KOPT-K1 (cell line): Measurements from ENCODE around the gene MYT1.

ENCODE experiments used
- H3K27ac ChIP-seq: fragments of 200-600 bp; sonication (generic); 2 replicates; pipeline ENCODE4 v1.5.1; 2016; ENCODE audit warnings: antibody characterized with exemption, mild to moderate bottlenecking, low read depth, low read length; ENCODE audit not compliant: poor library complexity, severe bottlenecking
- H3K36me3 ChIP-seq: fragments of 200-600 bp; sonication (generic); 2 replicates; pipeline ENCODE4 v1.5.1; 2017; ENCODE audit warnings: antibody characterized with exemption, mild to moderate bottlenecking, low read length, moderate library complexity; ENCODE audit not compliant: insufficient read depth
- H3K9me3 ChIP-seq: fragments of 200-600 bp; sonication (generic); 2 replicates; pipeline ENCODE4 v1.5.1; 2017; ENCODE audit warnings: antibody characterized with exemption, low read length, mild to moderate bottlenecking; ENCODE audit not compliant: insufficient read depth, poor library complexity, severe bottlenecking

The MYT1 gene

DNA sequence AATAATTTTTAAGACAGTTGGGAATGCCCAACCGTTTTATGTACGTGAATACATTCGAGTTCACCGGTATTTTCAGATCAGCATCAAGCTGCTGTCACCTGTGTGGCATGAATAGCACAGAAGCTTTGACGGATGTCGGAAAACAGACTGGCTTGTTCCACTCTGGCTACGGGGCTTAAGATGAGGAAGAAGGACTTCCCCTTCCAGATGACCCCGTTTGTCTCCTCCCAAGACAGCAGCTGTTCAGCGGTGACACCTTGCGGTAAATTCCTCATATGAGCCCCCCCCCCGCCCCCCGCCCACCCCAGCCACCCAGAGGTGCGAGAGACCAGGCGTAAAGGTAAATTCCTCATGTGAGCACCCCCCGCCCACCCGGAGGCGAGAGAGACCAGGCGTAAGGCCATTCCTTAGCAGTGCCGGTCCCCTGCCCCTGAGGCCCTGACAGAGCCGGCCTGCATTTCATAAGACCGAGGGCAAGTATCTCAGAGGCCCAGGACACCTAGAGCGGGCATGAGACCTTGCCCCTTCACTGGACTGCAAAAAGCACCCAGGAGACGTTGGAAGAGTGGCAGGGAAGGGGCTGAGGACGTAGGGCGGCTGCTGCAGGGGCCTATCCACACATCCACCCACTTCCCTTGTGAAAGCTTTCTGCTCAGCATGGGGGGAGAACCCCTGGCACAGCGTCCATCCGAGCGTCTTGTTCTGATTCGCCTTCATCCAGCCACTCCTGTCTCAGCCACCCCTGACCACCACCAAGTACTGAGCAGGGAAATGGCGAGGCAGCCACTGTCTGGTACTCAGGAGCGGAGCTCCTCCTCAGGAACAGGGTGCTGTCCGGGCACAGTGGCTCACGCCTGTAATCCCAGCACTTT is 84.0 kb downstream of the MYT1 start:
- H3K9me3 ChIP-seq: no peaks in the 10 kb centered on the region
- H3K36me3 ChIP-seq: no peaks in the 10 kb centered on the region
- H3K27ac ChIP-seq: no peak overlapping the region

- no peaks in the 10 kb centered on the region for H3K9me3 ChIP-seq
- no peak overlapping the region for H3K27ac ChIP-seq
- no peaks in the 10 kb centered on the region for H3K36me3 ChIP-seq
These were observed 85.8 kb downstream of the MYT1 start for GRCh38 chr20:64250027-64250426.

DNA sequence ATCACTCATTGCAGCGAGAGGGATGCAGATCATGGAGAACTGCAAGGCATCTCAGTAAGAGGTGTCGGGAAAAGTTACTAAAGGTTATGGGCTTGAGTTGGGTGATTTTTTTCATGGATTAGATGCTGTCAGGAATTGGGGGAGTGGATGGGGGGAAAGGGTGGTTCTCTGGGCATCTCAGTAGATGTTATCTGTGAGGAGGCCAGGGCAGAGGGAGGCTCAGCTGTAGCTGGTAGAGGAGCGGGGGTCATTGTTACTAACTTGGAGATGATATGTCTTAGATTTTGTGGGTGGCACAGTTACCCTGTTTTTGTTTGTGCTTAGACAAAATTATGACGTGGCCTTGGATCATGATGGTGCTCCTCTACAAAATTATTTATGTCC is 88.7 kb downstream of the MYT1 start:
- Histone ChIP-seq H3K27ac (no peak overlapping the region), H3K36me3 (no peaks in the 10 kb centered on the region), H3K9me3 (no peaks in the 10 kb centered on the region)

DNA sequence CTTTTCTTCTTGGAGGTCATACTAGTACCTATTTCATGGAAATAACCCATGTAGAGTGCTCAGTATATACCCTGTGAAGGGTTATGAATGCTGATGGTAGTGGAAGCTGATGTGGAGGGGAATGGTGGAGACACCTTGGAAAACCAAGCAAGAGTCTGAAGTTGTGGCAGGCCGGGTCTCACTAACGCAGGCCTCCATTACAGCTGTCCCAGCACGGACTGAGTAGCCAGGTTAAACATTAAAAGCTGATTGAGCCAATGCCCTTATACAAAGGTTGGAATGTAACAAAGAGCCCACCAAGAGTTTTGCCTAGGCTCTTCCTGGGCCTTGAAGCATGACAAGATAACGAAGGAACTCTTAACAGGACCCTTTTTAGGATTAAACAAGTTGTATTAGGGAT is 89.2 kb downstream of the MYT1 start:
- H3K36me3 ChIP-seq: no peaks in the 10 kb centered on the region
- no peaks in the 10 kb centered on the region for H3K9me3 ChIP-seq
- H3K27ac ChIP-seq: no peak overlapping the region

- H3K9me3 ChIP-seq: no peaks in the 10 kb centered on the region
- H3K27ac ChIP-seq: no peak overlapping the region
- H3K36me3 ChIP-seq: no peaks in the 10 kb centered on the region
These were observed 89.9 kb downstream of the MYT1 start for GRCh38 chr20:64254156-64254555.

DNA sequence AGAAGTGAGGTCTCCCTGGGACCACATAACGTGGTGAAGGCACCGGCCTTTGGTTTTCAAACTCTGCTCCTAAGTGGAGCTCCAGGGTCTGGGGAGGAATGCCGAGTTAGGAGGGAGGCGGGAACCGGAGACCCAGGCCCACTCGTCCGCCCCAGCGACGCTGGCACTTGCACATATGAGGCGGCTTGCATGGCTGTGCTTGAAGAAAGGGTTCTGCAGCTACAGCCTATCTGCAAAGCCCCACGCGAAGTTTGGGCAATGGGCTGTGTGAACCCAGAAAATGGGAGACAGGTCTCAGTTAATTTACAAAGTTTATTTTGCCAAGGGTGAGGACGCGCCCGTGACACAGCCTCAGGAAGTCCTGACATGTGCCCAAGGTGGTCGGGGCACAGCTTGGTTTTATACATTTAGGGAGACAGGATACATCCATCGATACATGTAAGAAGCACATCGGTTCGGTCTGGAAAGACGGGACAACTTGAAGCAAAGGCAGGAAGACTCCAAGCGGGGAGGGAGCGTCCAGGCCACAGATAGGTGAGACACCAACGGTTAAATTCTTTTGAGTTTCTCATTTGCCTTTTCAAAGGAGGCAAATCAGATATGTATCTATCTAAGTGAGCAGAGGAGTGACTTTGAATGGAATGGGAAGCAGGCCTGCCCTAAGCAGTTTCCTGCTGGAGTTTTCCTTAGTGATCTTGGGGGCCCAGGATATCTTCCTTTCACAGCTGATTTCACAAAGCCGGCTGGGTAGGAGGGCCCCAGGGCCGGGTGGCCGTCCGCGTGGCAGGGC is 90.5 kb downstream of the MYT1 start:
- no peaks in the 10 kb centered on the region for H3K9me3 ChIP-seq
- peak overlapping the region; percentile 84 for H3K27ac ChIP-seq
- H3K36me3 ChIP-seq: no peaks in the 10 kb centered on the region

DNA sequence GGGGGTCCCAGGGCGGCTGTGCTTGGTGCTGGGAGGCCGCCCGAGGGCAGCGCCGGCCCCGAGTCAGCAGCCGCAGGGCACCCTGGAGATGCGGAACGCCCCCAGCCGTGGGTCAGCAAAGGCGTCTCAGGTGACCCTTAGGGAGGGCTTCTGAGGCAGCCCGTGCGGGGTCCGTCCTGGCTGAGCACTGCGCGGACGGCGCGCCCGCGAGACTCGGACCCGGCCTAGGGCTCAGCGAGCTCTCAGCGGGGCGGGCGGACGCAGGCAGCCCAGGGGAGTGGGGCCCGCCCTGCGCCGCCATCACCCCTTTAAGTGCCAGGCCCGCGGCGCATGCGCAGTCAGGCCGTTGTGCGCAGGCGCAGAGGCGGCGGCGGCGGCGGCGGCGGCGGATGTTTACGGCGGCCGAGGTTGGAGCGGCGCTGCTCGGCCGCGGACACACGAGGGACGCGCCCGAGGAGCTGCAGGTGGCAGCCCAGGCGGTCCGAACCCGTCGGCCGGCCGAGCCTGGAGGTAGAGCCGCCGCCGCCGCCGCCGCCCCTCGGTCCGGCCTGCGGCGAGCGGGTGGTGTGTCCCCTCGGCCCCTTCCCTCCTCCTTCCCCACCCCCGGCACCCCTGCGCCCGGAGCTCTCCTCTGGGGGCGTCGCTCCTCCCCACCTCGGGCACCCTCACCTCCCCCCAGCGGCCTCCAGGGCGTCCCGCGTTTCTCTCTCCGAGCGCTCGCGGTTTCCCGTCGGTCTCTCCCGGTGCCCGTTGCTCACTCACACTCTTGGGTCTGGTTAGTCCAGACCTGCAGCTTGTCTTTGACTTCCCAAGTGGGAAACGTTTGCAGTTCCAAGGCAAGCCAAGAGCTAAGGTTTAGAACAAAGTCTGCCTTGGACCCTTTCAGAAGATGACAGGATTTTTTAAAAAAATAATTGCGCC is 91.4 kb downstream of the MYT1 start, which contains the start of gene PCMTD2:
TSS of gene PCMTD2 (plus strand) at position 388 of the 921 bp plus-strand sequence. CDS start 4,218 bp downstream, outside the sequence.
- no peaks in the 10 kb centered on the region for H3K9me3 ChIP-seq
- H3K27ac ChIP-seq: peak within 1 kb of the TSS; percentile 84
- peaks cover 7% of the 10 kb centered on the region; the same call in 1 of the 2 replicates for H3K36me3 ChIP-seq

DNA sequence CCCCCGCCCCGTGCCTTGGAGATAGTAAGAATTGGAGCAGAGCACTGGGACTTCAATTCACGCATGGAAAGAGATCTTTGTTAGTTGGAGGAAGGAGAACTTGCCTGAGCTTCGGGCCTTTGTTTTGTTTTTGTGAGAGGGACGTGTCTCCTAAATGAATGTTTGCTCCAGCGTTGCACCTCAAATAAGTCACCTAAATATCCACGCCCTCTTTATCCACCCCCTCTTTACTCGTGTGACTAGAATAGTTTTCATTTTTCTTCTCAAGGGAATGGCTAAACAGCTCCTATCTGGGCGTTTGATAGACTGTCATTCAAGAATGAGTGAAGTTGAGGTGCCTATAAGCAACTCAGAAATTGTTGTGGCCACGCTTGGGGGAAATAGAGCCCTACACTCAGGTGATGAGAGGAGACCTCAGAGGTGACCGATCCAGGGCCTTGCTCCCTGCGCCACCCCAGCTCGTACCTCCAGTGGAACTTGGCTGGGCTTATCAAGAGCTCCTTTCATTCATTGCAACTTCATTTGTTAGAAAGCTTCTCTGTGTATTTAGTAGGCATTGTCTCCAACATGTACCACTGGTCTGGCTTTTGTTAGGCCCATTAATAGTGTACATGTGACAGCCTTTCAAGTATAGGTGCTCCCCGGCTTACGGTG is 92.2 kb downstream of the MYT1 start:
- Histone ChIP-seq H3K9me3 (no peaks in the 10 kb centered on the region), H3K36me3 (peaks cover 11% of the 10 kb centered on the region; the same call in 1 of the 2 replicates), H3K27ac (peak overlapping the region; percentile 84)

DNA sequence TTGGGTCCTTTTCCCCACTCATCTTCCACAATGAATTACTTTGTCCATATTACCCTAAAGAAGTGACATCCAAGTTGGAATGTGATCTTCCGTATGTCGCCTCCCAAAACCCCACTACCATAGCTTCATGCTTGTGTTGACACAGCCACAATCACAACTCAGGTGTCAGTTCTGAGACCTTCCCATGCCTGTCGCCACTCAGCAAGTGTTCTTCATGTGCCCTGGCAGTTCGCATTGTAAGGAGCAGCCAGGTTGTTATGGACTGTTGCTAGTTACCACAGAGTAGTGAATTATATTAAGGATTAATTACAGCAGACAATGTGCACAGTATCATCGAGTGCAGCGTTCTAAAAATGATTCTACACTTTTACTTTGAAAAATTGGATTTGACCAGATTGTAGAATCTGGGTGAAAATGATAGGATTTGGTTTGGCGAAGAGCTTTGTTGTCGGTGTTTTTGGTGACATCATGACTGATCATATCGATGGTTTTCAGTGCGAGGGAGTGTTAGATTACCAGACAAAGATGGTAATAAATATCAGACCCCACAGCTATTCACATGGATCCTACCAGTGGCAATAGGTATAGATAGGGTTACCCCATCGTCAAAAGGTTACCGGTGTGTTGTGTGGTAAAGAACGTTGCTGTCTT is 93.0 kb downstream of the MYT1 start:
- peaks cover 13% of the 10 kb centered on the region; the same call in 1 of the 2 replicates for H3K36me3 ChIP-seq
- no peaks in the 10 kb centered on the region for H3K9me3 ChIP-seq
- no peak overlapping the region for H3K27ac ChIP-seq

GRCh38 chr20:64258071-64258823 is 94.0 kb downstream of the MYT1 start:
- H3K9me3 ChIP-seq: no peaks in the 10 kb centered on the region
- H3K27ac ChIP-seq: no peak overlapping the region
- peaks cover 16% of the 10 kb centered on the region for H3K36me3 ChIP-seq

DNA sequence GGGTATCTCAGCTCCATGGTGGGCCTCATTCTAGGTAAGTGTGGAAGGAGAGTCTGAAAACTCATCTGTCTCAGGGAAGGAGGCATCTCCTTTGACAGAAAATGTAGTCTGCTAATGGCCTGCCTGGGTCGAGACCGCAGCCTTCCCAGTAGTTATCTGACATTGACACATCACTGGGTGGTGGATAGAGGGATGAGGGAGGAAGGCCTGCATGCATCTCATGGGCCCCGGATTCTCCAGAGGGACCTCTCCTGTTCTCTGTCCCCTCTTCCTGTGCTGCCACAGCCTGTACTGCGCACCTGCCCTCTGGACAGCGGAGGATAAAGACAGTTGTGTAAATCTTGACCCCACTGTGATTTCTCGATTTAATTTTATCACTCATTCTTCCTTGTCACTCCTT is 96.0 kb downstream of the MYT1 start:
- H3K9me3 ChIP-seq: no peaks in the 10 kb centered on the region
- peaks cover 19% of the 10 kb centered on the region for H3K36me3 ChIP-seq
- H3K27ac ChIP-seq: no peak overlapping the region

GRCh38 chr20:64261138-64261537 is 96.9 kb downstream of the MYT1 start:
- H3K27ac ChIP-seq: no peak overlapping the region
- H3K9me3 ChIP-seq: no peaks in the 10 kb centered on the region
- H3K36me3 ChIP-seq: peaks cover 27% of the 10 kb centered on the region

DNA sequence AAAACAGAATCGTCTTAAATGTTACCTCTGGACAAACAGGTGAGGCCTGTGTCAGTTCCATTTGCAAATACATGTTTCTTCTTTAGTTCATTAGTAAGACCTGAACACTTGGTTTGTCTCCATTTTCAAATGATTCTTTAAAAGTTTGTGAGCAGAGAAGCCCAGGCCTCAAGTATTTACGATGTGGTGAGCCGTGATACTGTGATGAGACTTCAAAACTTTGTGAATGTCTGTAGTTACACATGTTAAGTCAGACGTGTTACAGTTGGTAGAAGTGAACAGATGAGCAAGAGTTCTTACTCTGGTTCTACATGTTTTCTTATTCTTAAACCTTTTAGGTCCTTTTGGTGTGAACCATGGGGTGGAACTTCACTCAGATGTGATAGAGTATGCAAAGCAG is 99.8 kb downstream of the MYT1 start:
- H3K9me3 ChIP-seq: no peaks in the 10 kb centered on the region
- no peak overlapping the region for H3K27ac ChIP-seq
- H3K36me3 ChIP-seq: peaks cover 38% of the 10 kb centered on the region
